ENCODE measurements around the gene ITCH.
"Not testable (repeated sequence)": the region's sequence is repeated elsewhere in the genome, so short reads cannot be mapped to it uniquely, and the experiment has no call there.

The ITCH gene

GRCh38 chr20:34363062-34363464, at the start of gene ITCH:
Gene ITCH (plus strand): TSS chr20:34363273. CDS start chr20:34393812, 30,539 bp downstream.
- peak; percentile 89 for DNase-seq

GRCh38 chr20:34315236-34315635, 47.8 kb upstream of the ITCH start:
- DNase-seq, result no peak

GRCh38 chr20:34316196-34316814, 46.8 kb upstream of the ITCH start:
- DNase-seq, result no peak

GRCh38 chr20:34318609-34319443, 44.2 kb upstream of the ITCH start:
- no peak for DNase-seq

GRCh38 chr20:34320861-34321260, 42.2 kb upstream of the ITCH start:
- no peak for DNase-seq

- no peak for DNase-seq
Measured at GRCh38 chr20:34322267-34323105, 40.6 kb upstream of the ITCH start.

GRCh38 chr20:34324541-34324940, 38.5 kb upstream of the ITCH start:
- DNase-seq, result peak; percentile 9

- DNase-seq, result not testable (repeated sequence)
Measured at GRCh38 chr20:34328207-34328606, 34.9 kb upstream of the ITCH start.

- no peak for DNase-seq
Measured at GRCh38 chr20:34328928-34329677, 34.0 kb upstream of the ITCH start.

- not testable (repeated sequence) for DNase-seq
Measured at GRCh38 chr20:34330861-34331544, 32.1 kb upstream of the ITCH start.

- no peak for DNase-seq
Measured at GRCh38 chr20:34331838-34332237, 31.2 kb upstream of the ITCH start.

- no peak for DNase-seq
Measured at GRCh38 chr20:34332262-34332920, 30.7 kb upstream of the ITCH start.

GRCh38 chr20:34333786-34334185, 29.3 kb upstream of the ITCH start:
- DNase-seq, result no peak

- no peak for DNase-seq
Measured at GRCh38 chr20:34334654-34335407, 28.2 kb upstream of the ITCH start.

GRCh38 chr20:34337544-34337943, 25.5 kb upstream of the ITCH start:
- no peak for DNase-seq

GRCh38 chr20:34337982-34338726, 24.9 kb upstream of the ITCH start:
- peak; percentile 19 for DNase-seq

- not testable (repeated sequence) for DNase-seq
Measured at GRCh38 chr20:34340726-34341125, 22.3 kb upstream of the ITCH start.

- DNase-seq, result not testable (repeated sequence)
Measured at GRCh38 chr20:34341199-34341598, 21.9 kb upstream of the ITCH start.

GRCh38 chr20:34343458-34344211, 19.4 kb upstream of the ITCH start:
- DNase-seq, result no peak

Measured in activated gamma-delta T cell treated with Interleukin-2 at 50 U/mL for 16 hours (primary cell).